GM18517 (cell line): Measurements from ENCODE around the gene GJC2.

Source experiments
- ATAC-seq: cut with Tn5 transposase; IDR thresholded peaks from one replicate; pipeline ENCODE4 v1.9.1; 2021; ENCODE audit warnings: mild to moderate bottlenecking, moderate library complexity; ENCODE audit not compliant: unreplicated experiment

GJC2 gene

GRCh38 chr1:228112617-228113016 is 37.1 kb upstream of the GJC2 start:
- no peak for ATAC-seq

GRCh38 chr1:228114827-228115226 is 34.9 kb upstream of the GJC2 start:
- no peak for ATAC-seq

- no peak for ATAC-seq
These were observed 32.4 kb upstream of the GJC2 start for GRCh38 chr1:228117335-228117734.

GRCh38 chr1:228118040-228118439 is 31.7 kb upstream of the GJC2 start:
- no peak for ATAC-seq

GRCh38 chr1:228120351-228120750 is 29.4 kb upstream of the GJC2 start:
- no peak for ATAC-seq

- no peak for ATAC-seq
These were observed 28.8 kb upstream of the GJC2 start for GRCh38 chr1:228120857-228121489.

- ATAC-seq, result no peak
These were observed 26.7 kb upstream of the GJC2 start for GRCh38 chr1:228122921-228123441.

GRCh38 chr1:228123505-228123904 is 26.2 kb upstream of the GJC2 start:
- no peak for ATAC-seq

- no peak for ATAC-seq
These were observed 24.5 kb upstream of the GJC2 start for GRCh38 chr1:228125185-228125584.

- no peak for ATAC-seq
These were observed 18.0 kb upstream of the GJC2 start for GRCh38 chr1:228131766-228132165.

GRCh38 chr1:228134591-228134990 is 15.1 kb upstream of the GJC2 start:
- ATAC-seq, result no peak

GRCh38 chr1:228136901-228137300 is 12.8 kb upstream of the GJC2 start:
- ATAC-seq, result no peak

GRCh38 chr1:228139406-228139930 is 10.3 kb upstream of the GJC2 start:
- no peak for ATAC-seq

GRCh38 chr1:228139931-228140723 is 9.6 kb upstream of the GJC2 start, which contains the start of gene GUK1:
TSS of gene GUK1 (plus strand) at chr1:228140279. CDS start at chr1:228140303, 24 bp downstream.
- peak; percentile 93 for ATAC-seq

GRCh38 chr1:228140724-228141225 is 9.0 kb upstream of the GJC2 start:
- no peak for ATAC-seq

GRCh38 chr1:228141226-228142044 is 8.3 kb upstream of the GJC2 start:
- ATAC-seq, result no peak

GRCh38 chr1:228142155-228142691 is 7.5 kb upstream of the GJC2 start:
- ATAC-seq, result no peak

GRCh38 chr1:228142701-228143136 is 7.0 kb upstream of the GJC2 start:
- ATAC-seq, result no peak

GRCh38 chr1:228143480-228144192 is 6.1 kb upstream of the GJC2 start:
- ATAC-seq, result no peak
